NT2/D1 (cell line): ENCODE results near the gene KCNIP1.

Experiments
- DNase-seq: peaks from one replicate; pipeline ENCODE4 v3.0.0-alpha.2; 2011; ENCODE audit warnings: low read depth, low spot score
- H3K27me3 ChIP-seq: 2 replicates; pipeline ENCODE4 v1.6.0; 2011; ENCODE audit warnings: mild to moderate bottlenecking; ENCODE audit not compliant: insufficient read length, insufficient read depth
- H3K36me3 ChIP-seq: 2 replicates; pipeline ENCODE4 v1.6.1; 2011; ENCODE audit warnings: mild to moderate bottlenecking, low read length, mixed read lengths; ENCODE audit not compliant: insufficient read depth, insufficient read length
- H3K4me1 ChIP-seq: 2 replicates; pipeline ENCODE4 v1.5.1; 2011; ENCODE audit not compliant: insufficient read depth, insufficient read length
- H3K4me3 ChIP-seq: 2 replicates; pipeline ENCODE4 v1.5.1; 2011; ENCODE audit warnings: low read depth; ENCODE audit not compliant: insufficient read length
- H3K9ac ChIP-seq: 2 replicates; pipeline ENCODE4 v1.6.0; 2011; ENCODE audit warnings: low read depth; ENCODE audit not compliant: insufficient read length
- H3K9me3 ChIP-seq: 2 replicates; pipeline ENCODE4 v1.5.1; 2011; ENCODE audit warnings: mild to moderate bottlenecking, low read length; ENCODE audit not compliant: insufficient read depth
- SUZ12 ChIP-seq: IDR thresholded peaks from 2 replicates; pipeline ENCODE4 v1.6.1; 2011; ENCODE audit not compliant: insufficient read length, insufficient read depth; ENCODE audit errors: extremely low read depth
- YY1 ChIP-seq: IDR thresholded peaks from 2 replicates; pipeline ENCODE4 v1.6.1; 2011; ENCODE audit not compliant: insufficient read length, insufficient read depth
- ZNF274 ChIP-seq: IDR thresholded peaks from 2 replicates; pipeline ENCODE4 v1.6.1; 2011; ENCODE audit warnings: mild to moderate bottlenecking, low read depth, low read length

The KCNIP1 gene

DNA sequence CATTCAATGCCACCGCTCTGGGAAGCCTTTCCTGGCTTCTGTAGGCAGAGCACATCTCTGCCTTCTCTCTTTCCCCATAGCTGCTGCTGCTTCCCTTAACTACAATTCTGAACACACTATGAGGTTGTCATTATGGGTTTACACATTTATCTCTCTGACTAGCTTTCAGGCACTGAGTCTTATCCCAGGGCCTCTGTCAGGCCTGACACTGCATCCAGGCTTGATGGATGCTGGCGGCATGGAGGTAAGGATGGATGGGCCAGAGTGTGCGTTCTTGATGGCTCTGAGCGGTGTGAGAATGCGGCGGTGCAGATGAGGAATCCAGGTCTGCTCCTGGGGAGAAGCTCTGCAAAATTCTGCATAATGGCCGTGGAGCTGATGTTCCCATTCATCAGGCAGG, 6.3 kb downstream of the KCNIP1 start:
- no peak overlapping the region for H3K9ac ChIP-seq
- H3K4me1 ChIP-seq = peaks cover 2% of the 10 kb centered on the region
- H3K4me3 ChIP-seq = no peak overlapping the region
- H3K9me3 ChIP-seq = no peaks in the 10 kb centered on the region
- peaks cover 16% of the 10 kb centered on the region for H3K27me3 ChIP-seq
- H3K36me3 ChIP-seq = no peaks in the 10 kb centered on the region
- no peak for TF ChIP-seq SUZ12
- no peak for TF ChIP-seq YY1
- no peak for TF ChIP-seq ZNF274
- no peak for DNase-seq

DNA sequence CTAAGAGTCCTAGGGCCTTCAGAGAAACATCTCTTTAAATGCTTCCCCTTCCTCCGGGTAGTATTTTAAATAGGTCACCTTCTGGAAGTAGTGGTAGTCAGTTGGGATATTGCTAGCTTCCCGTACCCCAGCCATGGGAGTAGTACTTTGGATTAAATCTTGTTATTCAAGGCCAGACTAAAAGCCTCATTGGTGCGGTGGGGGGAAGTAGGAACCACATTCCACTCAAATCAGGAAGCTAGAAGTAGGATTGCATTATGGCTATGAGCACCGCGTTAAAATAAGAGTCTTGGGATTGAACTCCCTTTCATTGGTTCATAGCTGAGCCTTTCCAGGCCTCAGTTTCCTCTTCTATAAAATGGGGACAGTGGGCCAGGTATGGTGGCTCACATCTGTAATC, 6.7 kb downstream of the KCNIP1 start:
- H3K4me3 ChIP-seq = no peak overlapping the region
- H3K27me3 ChIP-seq = peaks cover 11% of the 10 kb centered on the region
- peaks cover 2% of the 10 kb centered on the region for H3K4me1 ChIP-seq
- no peaks in the 10 kb centered on the region for H3K36me3 ChIP-seq
- DNase-seq = no peak
- TF ChIP-seq ZNF274 (no peak), YY1 (no peak), SUZ12 (no peak)
- H3K9ac ChIP-seq = no peak overlapping the region
- no peaks in the 10 kb centered on the region for H3K9me3 ChIP-seq

DNA sequence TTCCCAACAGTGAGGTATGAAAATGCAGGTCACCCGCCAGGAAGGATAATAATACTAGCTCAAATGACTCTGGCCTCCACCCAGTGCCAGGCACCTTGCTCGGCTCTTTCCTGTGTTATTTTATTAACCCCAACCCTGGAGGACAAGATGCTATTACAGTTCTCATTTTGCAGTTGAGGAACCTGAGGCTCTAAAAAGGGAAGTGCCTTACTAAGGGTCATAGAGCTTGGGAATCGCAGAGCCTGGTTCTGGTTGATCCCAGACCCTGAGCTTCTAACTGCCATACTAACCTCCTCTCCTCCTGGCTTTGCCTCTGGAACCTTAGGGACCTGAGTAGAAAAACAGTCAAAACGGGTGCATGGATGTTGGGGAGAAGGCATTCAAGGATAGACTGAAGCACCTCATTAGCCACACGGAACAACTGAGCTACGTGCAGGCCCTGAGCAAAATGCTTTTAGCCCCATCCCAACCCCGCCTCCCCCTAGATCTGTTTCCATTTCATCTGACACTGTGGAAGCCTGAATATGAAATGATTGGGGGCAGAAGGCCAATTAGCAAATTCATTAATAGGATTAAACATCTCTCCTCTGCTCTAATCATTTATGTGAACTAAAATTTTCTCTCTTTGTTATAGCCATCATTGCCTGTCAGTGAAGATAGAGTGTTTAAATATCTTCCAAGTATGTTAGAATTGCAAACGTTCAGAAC, 7.9 kb downstream of the KCNIP1 start:
- Histone ChIP-seq H3K27me3 (peaks cover 4% of the 10 kb centered on the region), H3K36me3 (no peaks in the 10 kb centered on the region), H3K4me1 (peaks cover 2% of the 10 kb centered on the region), H3K9ac (no peak overlapping the region), H3K4me3 (no peak overlapping the region), H3K9me3 (no peaks in the 10 kb centered on the region)
- TF ChIP-seq ZNF274 (no peak), SUZ12 (no peak), YY1 (no peak)
- no peak for DNase-seq

DNA sequence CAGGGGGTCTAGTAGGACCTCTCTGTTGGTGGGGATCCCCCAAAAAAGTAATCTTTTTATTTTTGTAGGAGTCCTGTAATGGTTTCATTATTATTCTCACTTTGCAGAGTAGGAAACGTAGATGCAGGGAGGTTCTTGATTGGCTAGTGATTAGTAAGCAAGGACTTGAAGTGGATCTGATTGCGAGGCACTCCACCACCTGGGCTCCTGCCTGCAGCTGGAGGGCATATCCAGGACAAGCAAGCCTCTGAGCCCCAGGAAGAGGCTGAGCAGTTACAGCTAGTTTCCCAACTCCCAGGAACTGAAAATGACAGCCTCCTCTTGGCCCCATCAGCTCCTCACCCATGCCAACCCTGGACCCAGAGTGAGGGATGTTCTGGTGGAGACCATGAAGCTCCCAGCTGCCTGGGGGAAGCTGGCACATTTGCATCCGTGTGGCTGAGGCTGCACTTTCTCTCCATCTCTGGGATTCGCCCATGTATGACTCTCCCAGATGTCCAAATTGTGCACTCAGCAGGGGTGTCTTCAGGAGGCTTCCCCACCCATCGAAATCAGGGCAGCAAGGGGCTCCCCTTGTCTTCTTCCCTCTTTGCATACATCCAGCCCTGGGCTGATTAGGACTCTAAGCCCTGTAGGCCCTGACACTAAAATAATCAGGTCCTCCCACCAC, 10.2 kb downstream of the KCNIP1 start:
- Histone ChIP-seq H3K4me3 (no peak overlapping the region), H3K9ac (no peak overlapping the region), H3K27me3 (peaks cover 4% of the 10 kb centered on the region), H3K4me1 (peaks cover 2% of the 10 kb centered on the region), H3K36me3 (no peaks in the 10 kb centered on the region), H3K9me3 (no peaks in the 10 kb centered on the region)
- DNase-seq = no peak
- TF ChIP-seq YY1 (no peak), ZNF274 (no peak), SUZ12 (no peak)

DNA sequence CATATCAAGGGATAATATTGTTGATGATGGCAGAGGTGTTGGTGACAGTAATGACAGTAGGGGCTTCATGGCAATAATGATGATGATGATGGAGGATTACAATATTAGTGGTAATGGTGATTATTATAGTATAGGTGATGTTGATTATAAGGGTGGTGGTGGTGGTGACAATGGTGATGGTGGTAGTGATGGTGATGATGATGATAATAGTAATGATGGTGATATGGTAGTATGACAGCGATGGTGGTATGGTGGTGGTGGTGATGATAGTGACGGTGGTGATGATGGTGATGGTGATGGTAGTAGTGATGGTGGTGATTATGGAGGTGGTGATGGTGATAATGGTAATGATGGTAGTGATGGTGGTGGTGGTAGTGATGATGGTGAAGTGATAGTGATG, 13.6 kb downstream of the KCNIP1 start:
- no peak for DNase-seq
- Histone ChIP-seq H3K4me1 (peaks cover 2% of the 10 kb centered on the region), H3K27me3 (peaks cover 4% of the 10 kb centered on the region), H3K4me3 (no peak overlapping the region), H3K36me3 (no peaks in the 10 kb centered on the region), H3K9ac (no peak overlapping the region), H3K9me3 (no peaks in the 10 kb centered on the region)
- TF ChIP-seq SUZ12 = no peak
- no peak for TF ChIP-seq ZNF274
- no peak for TF ChIP-seq YY1

GRCh38 chr5:170518277-170518676, 14.5 kb downstream of the KCNIP1 start:
- H3K9me3 ChIP-seq = no peaks in the 10 kb centered on the region
- H3K27me3 ChIP-seq = peaks cover 4% of the 10 kb centered on the region
- H3K9ac ChIP-seq = no peak overlapping the region
- TF ChIP-seq ZNF274 = no peak
- TF ChIP-seq YY1 = no peak
- no peak for TF ChIP-seq SUZ12
- H3K4me1 ChIP-seq = peaks cover 6% of the 10 kb centered on the region
- H3K36me3 ChIP-seq = no peaks in the 10 kb centered on the region
- no peak for DNase-seq
- no peak overlapping the region for H3K4me3 ChIP-seq

GRCh38 chr5:170519549-170519948, 15.7 kb downstream of the KCNIP1 start:
- Histone ChIP-seq H3K9ac (no peak overlapping the region), H3K4me1 (peaks cover 4% of the 10 kb centered on the region), H3K4me3 (no peak overlapping the region), H3K27me3 (peaks cover 4% of the 10 kb centered on the region), H3K9me3 (no peaks in the 10 kb centered on the region), H3K36me3 (no peaks in the 10 kb centered on the region)
- TF ChIP-seq SUZ12 (no peak), YY1 (no peak), ZNF274 (no peak)
- no peak for DNase-seq
